Endothelial cell of umbilical vein (primary cell): ENCODE measurements around the gene ANKRD34B. TPM values are rescaled to one million over a fixed set of nuclear protein-coding genes. Genes with fewer than 3 reads are reported as not detected.

Experiments
- BruUV-seq: library from RNA; stranded (reverse); fragments of 400-500 nt; replicated peaks from 2 replicates; lab custom pipeline; 2021; lab: Mats Ljungman, UMichigan
- CTCF ChIA-PET: fragments of 300-600, 350-600 bp; sonication (Branson Sonifier 250); formaldehyde crosslinking; loops from one replicate; lab custom pipeline; 2021; ENCODE audit warnings: antibody characterized with exemption, inconsistent platforms; lab: Charles Lee
- POLR2A ChIA-PET: fragments of 300-600, 350-600 bp; sonication (Branson Sonifier 250); formaldehyde crosslinking; loops from one replicate; lab custom pipeline; 2021; ENCODE audit warnings: antibody characterized with exemption, inconsistent platforms; lab: Charles Lee
- DNase-seq: peaks from one replicate; pipeline ENCODE4 v3.0.0-alpha.2; 2011; ENCODE audit warnings: low read depth, low spot score
- FAIRE-seq: peaks from 2 replicates; lab custom pipeline; 2011; peaks lifted over from hg19 to GRCh38; lab: Jason Lieb, UNC
- H2AFZ ChIP-seq: 2 replicates; pipeline ENCODE4 v1.6.0; 2012; ENCODE audit warnings: low read depth, low read length, control low read depth, inconsistent platforms
- H3K27ac ChIP-seq: 2 replicates; pipeline ENCODE4 v1.5.1; 2011; ENCODE audit warnings: low read depth, mild to moderate bottlenecking, control low read depth, low read length, moderate library complexity; ENCODE audit not compliant: insufficient read depth
- H3K27me3 ChIP-seq, 2 experiments: 2 replicates each; pipeline versions ENCODE4 v1.6.0 to v1.6.1; 2011; ENCODE audit warnings: low read length in 2 of 2, mixed read lengths in 1 of 2; ENCODE audit not compliant: control insufficient read depth in 2 of 2, insufficient read depth in 2 of 2
- H3K36me3 ChIP-seq, 2 experiments: 2 replicates in 1 of 2; 3 replicates in 1 of 2; pipeline ENCODE4 v1.5.1; 2011; ENCODE audit warnings: low read length in 2 of 2, mild to moderate bottlenecking in 1 of 2, moderate library complexity in 1 of 2; ENCODE audit not compliant: control insufficient read depth in 2 of 2, insufficient read depth in 2 of 2; ENCODE audit errors: extremely low read depth in 1 of 2
- H3K4me1 ChIP-seq: 3 replicates; pipeline ENCODE4 v1.5.1; 2011; ENCODE audit warnings: mild to moderate bottlenecking, low read length; ENCODE audit not compliant: control insufficient read depth, insufficient read depth; ENCODE audit errors: extremely low read depth
- H3K4me2 ChIP-seq: 2 replicates; pipeline ENCODE4 v1.6.1; 2011; ENCODE audit warnings: low read length, control low read depth, mixed read lengths; ENCODE audit not compliant: insufficient read depth
- H3K4me3 ChIP-seq, 3 experiments: fragments of 200-600 bp in 1 of 3; sonication (generic), shearing (Covaris generic) in 1 of 3; replicated peaks in 1 of 3; 2 replicates each; pipeline ENCODE4 v1.5.1; 2011 to 2016; ENCODE audit warnings: control low read depth in 3 of 3, low read length in 3 of 3, mild to moderate bottlenecking in 2 of 3, inconsistent platforms in 1 of 3, low read depth in 1 of 3, moderate library complexity in 1 of 3; ENCODE audit not compliant: insufficient read depth in 1 of 3
- H3K79me2 ChIP-seq: 2 replicates; pipeline ENCODE4 v1.6.0; 2012; ENCODE audit warnings: low read length, inconsistent platforms; ENCODE audit not compliant: control insufficient read depth, insufficient read depth
- H3K9ac ChIP-seq: replicated peaks from 2 replicates; pipeline ENCODE3; 2011; ENCODE audit warnings: low read length, control low read depth; ENCODE audit not compliant: insufficient read depth; ENCODE audit errors: extremely low read depth
- H3K9me1 ChIP-seq: replicated peaks from 3 replicates; pipeline ENCODE4 v1.6.0; 2011; ENCODE audit warnings: mild to moderate bottlenecking, low read length; ENCODE audit not compliant: control insufficient read depth, insufficient read depth; ENCODE audit errors: extremely low read depth
- H3K9me3 ChIP-seq: replicated peaks from 2 replicates; pipeline ENCODE4 v1.5.1; 2012; ENCODE audit warnings: low read length, inconsistent platforms; ENCODE audit not compliant: control insufficient read depth, insufficient read depth
- H4K20me1 ChIP-seq: replicated peaks from 2 replicates; pipeline ENCODE3; 2011; ENCODE audit warnings: mild to moderate bottlenecking, low read length; ENCODE audit not compliant: control insufficient read depth, insufficient read depth; ENCODE audit errors: extremely low read depth
- CTCF ChIP-seq, 2 donors: IDR thresholded peaks; 1 replicate in 1 of 2; 2 replicates in 1 of 2; pipeline ENCODE4 v1.5.1; 2011; ENCODE audit warnings: low read length in 2 of 2, mild to moderate bottlenecking in 2 of 2, moderate library complexity in 2 of 2, control low read depth in 1 of 2, inconsistent platforms in 1 of 2, low read depth in 1 of 2; ENCODE audit not compliant: insufficient read depth in 1 of 2; ENCODE audit errors: extremely low read depth in 1 of 2
- EZH2 ChIP-seq: IDR thresholded peaks from 2 replicates; pipeline ENCODE4 v1.6.1; 2012; ENCODE audit warnings: borderline replicate concordance, low read depth, mild to moderate bottlenecking, moderate library complexity, low read length, inconsistent platforms; ENCODE audit not compliant: severe bottlenecking
- FOS ChIP-seq: IDR thresholded peaks from 2 replicates; pipeline ENCODE4 v1.6.1; 2011; ENCODE audit warnings: mild to moderate bottlenecking, low read length, moderate library complexity, borderline replicate concordance; ENCODE audit not compliant: insufficient read depth
- GATA2 ChIP-seq: IDR thresholded peaks from 2 replicates; pipeline ENCODE4 v1.7.0; 2011; ENCODE audit warnings: low read depth, mild to moderate bottlenecking, moderate library complexity, mixed read lengths, low read length; ENCODE audit not compliant: insufficient read length, insufficient read depth
- JUN ChIP-seq: IDR thresholded peaks from 2 replicates; pipeline ENCODE4 v1.6.1; 2011; ENCODE audit warnings: borderline replicate concordance, low read depth; ENCODE audit not compliant: insufficient read length, insufficient read depth
- MAX ChIP-seq: IDR thresholded peaks from 2 replicates; pipeline ENCODE4 v1.6.1; 2011; ENCODE audit not compliant: insufficient read depth, insufficient read length
- MYC ChIP-seq: IDR thresholded peaks from one replicate; pipeline ENCODE4 v1.6.1; 2011; ENCODE audit warnings: mild to moderate bottlenecking, low read depth, low read length
- POLR2A ChIP-seq: IDR thresholded peaks from 2 replicates; pipeline ENCODE4 v1.6.1; 2012; ENCODE audit warnings: low read depth, mild to moderate bottlenecking, control low read depth, low read length
- POLR2AphosphoS5 ChIP-seq: IDR thresholded peaks from 2 replicates; pipeline ENCODE4 v1.6.1; 2012; ENCODE audit warnings: low read depth, mild to moderate bottlenecking, control low read depth, low read length, moderate library complexity; ENCODE audit not compliant: insufficient read depth
- dilution Hi-C: fragments of 300-500 bp; cut with MboI; formaldehyde crosslinking; loops from one replicate; pipeline ENCODE4 v1.15.0; 2019; ENCODE audit warnings: low sequenced_read_pairs; ENCODE audit not compliant: extremely low pct_ligation_motif_present
- intact Hi-C: fragments of 100-400 bp; cut with micrococcal nuclease; formaldehyde crosslinking; loops from one replicate; pipeline ENCODE4 v1.10.0; 2022
- polyA plus RNA-seq, 4 experiments: library from polyadenylated mRNA; depleted of rRNA in 3 of 4; stranded (reverse) in 3 of 4; unstranded in 1 of 4; fragments of >200 nt; gene quantifications; 2 replicates each; pipeline versions ENCODE4 v1.2.1 to v1.2.3, GENCODE V29; 2011 to 2012; ENCODE audit warnings: missing spikeins in 1 of 4
- total RNA-seq: library from RNA; stranded (reverse); gene quantifications from 2 replicates; pipeline ENCODE4 v1.2.3, GENCODE V29; 2021

Gene ANKRD34B
- total and polyA plus RNA-seq, 2 donors (not counting 3 experiments of a cell fraction or from before 2014, with no cell fraction given) = not detected

- BruUV-seq = no TSS peak
- no peak for FAIRE-seq
- intact Hi-C loops = no loop called here
Measured at GRCh38 chr5:80579050-80579449, 9.0 kb upstream of the ANKRD34B start.

More at GRCh38 chr5:80579050-80579449, 9.0 kb upstream of the ANKRD34B start:
- H3K36me3 ChIP-seq = no peaks in the 10 kb centered on the region
- H3K9me1 ChIP-seq = no peaks in the 10 kb centered on the region
- H3K9me3 ChIP-seq = no peaks in the 10 kb centered on the region
- no peak for TF ChIP-seq POLR2A
- no peak for TF ChIP-seq JUN
- no peak for TF ChIP-seq MYC
- TF ChIP-seq EZH2 = no peak
- TF ChIP-seq CTCF (IDR thresholded peaks at IDR 0.05; ENCODE audit: extremely low read depth in 1 of 2, insufficient read depth in 1 of 2, low read depth in 1 of 2, low read length in 2 of 2) = no peak
- TF ChIP-seq MAX = no peak
- no peak for TF ChIP-seq GATA2
- no peak for TF ChIP-seq FOS
- TF ChIP-seq POLR2AphosphoS5 = no peak
- no peak overlapping the region for H3K4me2 ChIP-seq
- H3K27ac ChIP-seq = no peak overlapping the region
- H3K4me1 ChIP-seq = no peaks in the 10 kb centered on the region
- H3K79me2 ChIP-seq = no peaks in the 10 kb centered on the region
- H3K4me3 ChIP-seq = no peak overlapping the region
- H3K9ac ChIP-seq = no peak overlapping the region
- no peak for DNase-seq
- ChIA-PET POLR2A (no interaction called here), CTCF (no interaction called here)
- H3K27me3 ChIP-seq = peaks cover 0 to 7% of the 10 kb centered on the region in 2 experiments
- dilution Hi-C loops = no loop called here
- H4K20me1 ChIP-seq = no peaks in the 10 kb centered on the region
- H2AFZ ChIP-seq = no peak overlapping the region
